HCT116 (cell line): ENCODE measurements around the gene ZMYM2. TPM values are rescaled to one million over a fixed set of nuclear protein-coding genes. Genes with fewer than 3 reads are reported as not detected.

Experiments
- ATAC-seq: fragments of 200-7000 bp; cut with Tn5 transposase; 2 replicates; pipeline ENCODE4 v1.9.1; 2020; ENCODE audit warnings: mild to moderate bottlenecking, moderate library complexity
- BruUV-seq: library from RNA; stranded (reverse); fragments of 400-500 nt; replicated peaks from 2 replicates; lab custom pipeline; 2021; lab: Mats Ljungman, UMichigan
- CTCF ChIA-PET: fragments of 300-600 bp; sonication (Branson Sonifier 250); formaldehyde crosslinking; loops from one replicate; lab custom pipeline; 2021; ENCODE audit warnings: antibody characterized with exemption; lab: Charles Lee
- POLR2A ChIA-PET: fragments of 300-600, 350-600 bp; sonication (Branson Sonifier 250); formaldehyde crosslinking; loops from one replicate; lab custom pipeline; 2021; ENCODE audit warnings: antibody characterized with exemption; lab: Charles Lee
- RAD21 ChIA-PET, 2 experiments: fragments of 300-600 bp; sonication (Branson Sonifier 250); formaldehyde crosslinking; loops; one replicate each; lab custom pipeline; 2023; ENCODE audit warnings: low total read pairs in 2 of 2; ENCODE audit not compliant: uncharacterized antibody in 2 of 2, unreplicated experiment in 2 of 2, low non-redundant PET in 1 of 2; lab: Charles Lee
- DNase-seq: peaks from one replicate; pipeline ENCODE4 v3.0.0-alpha.2; 2010; ENCODE audit warnings: low read depth, low spot score
- H2AFZ ChIP-seq: fragments of 200-600 bp; shearing (Covaris generic), sonication (generic); 2 replicates; pipeline ENCODE4 v1.6.1; 2017; ENCODE audit warnings: low read depth, mixed run types, mixed read lengths, antibody characterized with exemption, low read length; ENCODE audit not compliant: poor library complexity, severe bottlenecking
- H3K27ac ChIP-seq: 2 replicates; pipeline ENCODE4 v1.5.1; 2012; ENCODE audit warnings: low read depth, low read length
- H3K27me3 ChIP-seq: fragments of 200-600 bp; sonication (generic); 2 replicates; pipeline ENCODE4 v1.6.1; 2016; ENCODE audit warnings: mixed run types, low read length, mixed read lengths; ENCODE audit not compliant: insufficient read depth
- H3K36me3 ChIP-seq, 2 experiments: fragments of 200-500 bp in 1 of 2; fragments of 200-600 bp in 1 of 2; sonication (Bioruptor generic) in 1 of 2; sonication (generic) in 1 of 2; 2 replicates each; pipeline versions ENCODE4 v1.5.1 to v1.6.1; 2014 to 2016; ENCODE audit warnings: low read length in 2 of 2, inconsistent platforms in 1 of 2, mixed read lengths in 1 of 2, mixed run types in 1 of 2; ENCODE audit not compliant: insufficient read depth in 2 of 2, control insufficient read depth in 1 of 2
- H3K4me1 ChIP-seq, 2 experiments: fragments of 200-600 bp in 1 of 2; sonication (generic) in 1 of 2; 2 replicates each; pipeline versions ENCODE4 v1.5.1 to v1.6.1; 2012 to 2017; ENCODE audit warnings: low read length in 2 of 2, inconsistent platforms in 1 of 2, mild to moderate bottlenecking in 1 of 2, mixed read lengths in 1 of 2, mixed run types in 1 of 2, moderate library complexity in 1 of 2; ENCODE audit not compliant: insufficient read depth in 2 of 2, control insufficient read depth in 1 of 2
- H3K4me2 ChIP-seq: fragments of 200-600 bp; sonication (generic); 2 replicates; pipeline ENCODE4 v1.6.1; 2017; ENCODE audit warnings: mixed run types, low read length, mixed read lengths
- H3K4me3 ChIP-seq, 2 experiments: fragments of 200-600 bp in 1 of 2; sonication (generic) in 1 of 2; replicated peaks in 1 of 2; 2 replicates each; pipeline ENCODE4 v1.5.1; 2011 to 2016; ENCODE audit warnings: low read length in 2 of 2, control low read depth in 1 of 2, low read depth in 1 of 2, mild to moderate bottlenecking in 1 of 2, mixed read lengths in 1 of 2, mixed run types in 1 of 2
- H3K79me2 ChIP-seq: fragments of 200-600 bp; sonication (generic); 2 replicates; pipeline ENCODE4 v1.6.1; 2017; ENCODE audit warnings: mild to moderate bottlenecking, mixed run types, low read length, moderate library complexity, mixed read lengths; ENCODE audit not compliant: insufficient read depth
- H3K9ac ChIP-seq: fragments of 200-600 bp; sonication (generic); 2 replicates; pipeline ENCODE4 v1.6.1; 2016; ENCODE audit warnings: low read length, mixed read lengths
- H3K9me2 ChIP-seq: fragments of 200-600 bp; sonication (generic), shearing (Covaris generic); 2 replicates; pipeline ENCODE4 v1.6.1; 2017; ENCODE audit warnings: mixed run types, mild to moderate bottlenecking, moderate library complexity; ENCODE audit not compliant: insufficient read depth
- H3K9me3 ChIP-seq, 2 experiments: fragments of 200-500 bp in 1 of 2; fragments of 200-600 bp in 1 of 2; sonication (Bioruptor generic) in 1 of 2; sonication (generic) in 1 of 2; 2 replicates each; pipeline ENCODE4 v1.6.1; 2014 to 2017; ENCODE audit warnings: low read length in 2 of 2, mixed read lengths in 2 of 2, inconsistent platforms in 1 of 2, low read depth in 1 of 2, mild to moderate bottlenecking in 1 of 2, mixed run types in 1 of 2, moderate library complexity in 1 of 2; ENCODE audit not compliant: control insufficient read depth in 1 of 2, insufficient read depth in 1 of 2
- H4K20me1 ChIP-seq: fragments of 200-600 bp; sonication (generic), shearing (Covaris generic); 2 replicates; pipeline ENCODE4 v1.6.1; 2017; ENCODE audit warnings: mixed run types, mild to moderate bottlenecking, moderate library complexity; ENCODE audit not compliant: insufficient read depth
- CEBPB ChIP-seq: IDR thresholded peaks from 2 replicates; pipeline ENCODE4 v1.6.1; 2012; ENCODE audit warnings: low read depth
- ELF1 ChIP-seq: IDR thresholded peaks from 2 replicates; pipeline ENCODE4 v1.6.1; 2012; ENCODE audit warnings: low read depth, borderline replicate concordance
- MAX ChIP-seq: IDR thresholded peaks from 2 replicates; pipeline ENCODE4 v1.6.1; 2012
- RAD21 ChIP-seq: IDR thresholded peaks from 2 replicates; pipeline ENCODE4 v1.6.1; 2012; ENCODE audit warnings: low read depth, mild to moderate bottlenecking
- SP1 ChIP-seq: IDR thresholded peaks from 2 replicates; pipeline ENCODE4 v1.6.1; 2012; ENCODE audit warnings: low read depth
- intact Hi-C: fragments of 100-400 bp; cut with micrococcal nuclease; formaldehyde crosslinking; loops from 2 replicates; pipeline ENCODE4 v1.10.0; 2022
- total RNA-seq: library from RNA; stranded (reverse); gene quantifications from one replicate; pipeline ENCODE4 v1.2.1, GENCODE V29; 2021; ENCODE audit not compliant: unreplicated experiment

ZMYM2 gene
- total RNA-seq, 1 experiment from 2014 or later = 53.0 TPM

GRCh38 chr13:20121159-20121525 lies 162.6 kb downstream of the ZMYM2 start:
- no TSS peak for BruUV-seq
- Histone ChIP-seq H2AFZ (peak overlapping the region; percentile 48), H3K27ac (peak overlapping the region; percentile 28; the same call in 1 of the 2 replicates), H3K4me1 (peaks cover 7 to 61% of the 10 kb centered on the region in 2 experiments; a peak in 3 of 4 replicates), H3K4me3 (peak overlapping the region; percentile 36 to 47), H3K9me2 (no peaks in the 10 kb centered on the region), H3K36me3 (no peaks in the 10 kb centered on the region), H3K79me2 (no peaks in the 10 kb centered on the region), H3K4me2 (peak overlapping the region; percentile 96), H3K9me3 (no peaks in the 10 kb centered on the region), H4K20me1 (no peaks in the 10 kb centered on the region), H3K9ac (peak overlapping the region; percentile 34; the same call in 1 of the 2 replicates), H3K27me3 (no peaks in the 10 kb centered on the region)
- ChIA-PET POLR2A (interaction anchor here (1.5 kb wide), 1 partner anchor 40 kb away, joined by 5 read pairs; the partner anchor contains the start of gene GJA3), CTCF (no interaction called here), RAD21 (no interaction called here)
- intact Hi-C loops = no loop called here
- no peak for ATAC-seq
- TF ChIP-seq ELF1 (no peak), MAX (no peak), RAD21 (no peak), CEBPB (no peak)
- no peak for DNase-seq

GRCh38 chr13:20124303-20124702 lies 165.8 kb downstream of the ZMYM2 start:
- POLR2A ChIA-PET = no interaction called here
- TF ChIP-seq SP1 = no peak
- TF ChIP-seq, all 23 proteins: peak for 0
- no TSS peak for BruUV-seq
- RAD21 ChIA-PET = no interaction called here
- H3K4me1 ChIP-seq = peaks cover 16 to 72% of the 10 kb centered on the region in 2 experiments
- no peak overlapping the region for H3K4me2 ChIP-seq
- no peaks in the 10 kb centered on the region for H3K9me3 ChIP-seq
- CTCF ChIA-PET = no interaction called here
- ATAC-seq (no peak), DNase-seq (no peak)
- H3K27me3 ChIP-seq = no peaks in the 10 kb centered on the region
- no peak overlapping the region for H3K9ac ChIP-seq
- no peaks in the 10 kb centered on the region for H4K20me1 ChIP-seq
- H3K27ac ChIP-seq = no peak overlapping the region
- H3K4me3 ChIP-seq = no peak overlapping the region
- intact Hi-C loops = no loop called here
- no peak overlapping the region for H2AFZ ChIP-seq
- no peaks in the 10 kb centered on the region for H3K9me2 ChIP-seq
- no peaks in the 10 kb centered on the region for H3K36me3 ChIP-seq
- no peaks in the 10 kb centered on the region for H3K79me2 ChIP-seq
